ENCODE measurements around the gene DHRS3.
A peak's percentile ranks its signal among the peaks of the same experiment; 100 is the strongest.

Gene DHRS3

DNA sequence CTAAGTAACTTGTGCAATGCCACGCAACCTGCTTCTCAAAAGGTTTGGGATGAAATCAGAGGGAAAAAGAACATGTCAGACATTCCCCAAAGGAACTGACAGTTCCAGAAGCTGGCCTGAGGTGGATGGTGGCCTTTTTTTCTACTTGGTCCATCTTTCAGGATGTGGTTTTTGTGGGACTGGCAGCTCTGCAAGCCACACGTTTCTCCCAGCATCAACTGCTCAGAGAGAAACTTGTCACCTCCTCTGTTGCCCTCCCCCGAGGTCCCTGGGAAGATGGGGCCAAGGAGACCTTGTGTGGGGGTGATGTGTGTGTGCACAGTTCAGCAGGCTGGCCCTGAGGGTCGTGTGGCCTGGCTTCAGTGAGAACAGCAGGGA is 2.5 kb upstream of the DHRS3 start:
- TF ChIP-seq CTCF (conservative IDR thresholded peaks at IDR 0.05; ENCODE audit: low read length) = no peak
- no peak overlapping the region for H3K4me3 ChIP-seq (ENCODE audit: low read length)
- DNase-seq (ENCODE audit: low read depth) = peak; percentile 77

DNA sequence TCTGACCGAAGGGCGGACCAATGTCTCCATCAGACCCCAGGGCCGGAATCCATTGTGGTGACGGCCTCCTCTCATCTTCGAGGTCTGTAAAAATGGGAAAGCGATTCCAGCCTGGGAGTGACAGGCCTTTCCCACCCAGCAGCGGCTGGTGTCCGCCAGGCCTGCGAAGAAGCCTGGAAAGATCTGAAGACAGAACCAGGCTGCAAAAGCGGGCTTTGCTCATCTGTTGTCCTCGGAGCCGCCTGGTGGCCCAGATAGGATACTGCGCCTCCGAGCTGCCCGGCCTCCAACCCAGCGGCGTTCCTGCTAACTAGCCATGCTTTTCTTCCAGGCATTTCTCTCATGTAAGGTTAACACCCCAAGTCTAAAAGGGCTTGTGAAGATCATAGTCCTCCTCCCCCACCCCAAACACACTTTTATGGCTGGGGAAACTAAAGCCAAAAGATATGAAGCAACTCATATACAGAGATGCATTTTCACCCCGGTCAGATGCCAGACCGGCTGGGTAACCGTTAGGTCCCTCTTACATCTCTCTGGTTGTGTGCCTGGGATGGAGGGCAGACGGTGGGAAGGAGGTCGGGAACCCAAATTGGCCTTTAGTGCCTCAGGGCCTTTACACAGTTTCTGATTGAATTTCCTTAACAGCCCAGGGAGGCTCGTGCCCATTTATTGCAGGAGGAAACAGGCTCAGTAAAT is 1.9 kb upstream of the DHRS3 start:
- peak; percentile 90 for DNase-seq (ENCODE audit: low read depth)
- H3K4me3 ChIP-seq (ENCODE audit: low read length) = peak overlapping the region; percentile 88
- TF ChIP-seq CTCF (conservative IDR thresholded peaks at IDR 0.05; ENCODE audit: low read length) = peak; percentile 95

DNA sequence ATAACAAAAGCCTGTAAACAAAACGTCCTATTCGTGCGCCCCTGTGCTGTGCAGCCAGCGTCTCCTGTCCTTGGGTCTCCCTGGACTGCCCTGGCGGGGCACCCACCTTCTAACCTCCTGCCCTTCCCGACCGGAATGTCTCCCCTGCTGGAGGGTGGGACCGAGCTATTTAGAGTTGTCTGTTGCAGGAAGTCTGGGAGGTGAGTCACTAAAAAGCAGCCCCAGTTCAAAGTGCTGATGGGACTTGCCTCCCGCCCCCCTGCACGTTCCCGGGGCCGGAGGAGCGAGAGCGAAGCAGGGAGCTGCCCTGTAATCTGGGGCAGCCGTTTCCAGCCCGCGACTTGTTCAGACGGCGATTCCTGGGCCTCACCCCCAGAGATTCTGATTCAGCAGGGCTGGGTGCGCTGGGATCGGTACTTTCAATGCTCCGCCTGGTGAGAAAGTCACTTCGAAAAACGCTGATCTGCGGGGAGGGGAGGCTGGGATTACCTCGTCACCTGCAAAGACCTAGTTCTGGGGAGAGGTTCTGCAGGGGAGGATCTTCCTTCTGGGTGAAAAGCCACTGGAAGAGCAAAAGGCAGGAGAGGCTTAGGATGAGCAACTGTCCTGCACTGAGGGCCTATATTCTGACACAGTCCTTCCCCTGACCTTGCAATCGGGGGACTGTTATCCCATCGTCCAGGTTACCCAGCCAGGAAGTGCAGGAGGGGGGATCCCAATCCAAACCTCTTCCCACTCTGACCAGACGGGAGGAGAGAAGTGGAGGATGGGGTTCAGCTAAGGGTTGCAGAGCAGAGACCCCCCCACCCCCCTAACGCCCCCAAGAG is 1.2 kb upstream of the DHRS3 start:
- TF ChIP-seq CTCF (conservative IDR thresholded peaks at IDR 0.05; ENCODE audit: low read length) = 0 out of 2 replicates have a peak, but pooled peaks have one; percentile 8
- DNase-seq (ENCODE audit: low read depth) = peak; percentile 92
- H3K4me3 ChIP-seq (ENCODE audit: low read length) = peak overlapping the region; percentile 88

DNA sequence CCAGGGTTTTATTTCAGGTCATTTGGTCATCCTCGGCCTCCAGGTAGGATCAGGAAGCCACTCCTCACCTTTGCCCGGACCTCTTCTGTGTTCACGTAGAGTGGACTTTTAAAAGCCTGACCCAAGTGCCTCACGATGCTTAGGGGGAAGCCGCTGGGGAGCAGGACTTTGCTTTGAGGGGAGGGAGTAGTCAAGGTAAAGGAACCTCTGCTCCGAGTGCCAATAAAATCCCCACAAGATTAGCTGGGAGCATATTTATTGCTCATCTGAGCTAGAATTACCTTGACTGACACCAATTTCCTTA is 603 bp upstream of the DHRS3 start:
- TF ChIP-seq CTCF (conservative IDR thresholded peaks at IDR 0.05; ENCODE audit: low read length) = no peak
- peak overlapping the region; percentile 88 for H3K4me3 ChIP-seq (ENCODE audit: low read length)
- DNase-seq (ENCODE audit: low read depth) = no peak

GRCh38 chr1:12617511-12617900 is 504 bp downstream of the DHRS3 start:
- no peak for TF ChIP-seq CTCF (conservative IDR thresholded peaks at IDR 0.05; ENCODE audit: low read length)
- H3K4me3 ChIP-seq (ENCODE audit: low read length) = peak overlapping the region; percentile 88
- no peak for DNase-seq (ENCODE audit: low read depth)

GRCh38 chr1:12616709-12617373 is 1.2 kb downstream of the DHRS3 start:
- no peak for DNase-seq (ENCODE audit: low read depth)
- peak overlapping the region; percentile 88 for H3K4me3 ChIP-seq (ENCODE audit: low read length)
- no peak for TF ChIP-seq CTCF (conservative IDR thresholded peaks at IDR 0.05; ENCODE audit: low read length)
